HepG2 (cell line): ENCODE data around the gene PPP1R13L. TPM values are rescaled to one million over a fixed set of nuclear protein-coding genes. Genes with fewer than 3 reads are reported as not detected.
A peak's percentile ranks its signal among the peaks of the same experiment; 100 is the strongest.

Experiments
- AGO2 ChIP-seq: fragments of 200-400 bp; formaldehyde crosslinking; optimal IDR thresholded peaks from 2 replicates; pipeline ENCODE3; 2017; ENCODE audit warnings: mild to moderate bottlenecking, low read depth, low read length, moderate library complexity
- ATF6 ChIP-seq: sonication (generic); formaldehyde crosslinking; conservative IDR thresholded peaks from 2 replicates; pipeline ENCODE4 v1.4.0; 2020; ENCODE audit warnings: missing genetic modification reagents
- ATM ChIP-seq: fragments of 450-650 bp; IDR thresholded peaks from 2 replicates; pipeline ENCODE4 v1.7.1; 2017; ENCODE audit warnings: mild to moderate bottlenecking, borderline replicate concordance
- EED ChIP-seq: sonication (generic); formaldehyde crosslinking; IDR thresholded peaks from 2 replicates; pipeline ENCODE4 v1.5.0; 2020; ENCODE audit warnings: mild to moderate bottlenecking, missing genetic modification reagents
- HNF4A ChIP-seq: sonication (generic); formaldehyde crosslinking; IDR thresholded peaks from 2 replicates; pipeline ENCODE4 v1.4.0; 2020; ENCODE audit warnings: missing genetic modification reagents
- KDM6A ChIP-seq: IDR thresholded peaks from 2 replicates; pipeline ENCODE4 v1.6.1; 2016; ENCODE audit warnings: low read depth
- MNT ChIP-seq: fragments of 450-650 bp; IDR thresholded peaks from 2 replicates; pipeline ENCODE4 v1.6.1; 2016
- MXD4 ChIP-seq: IDR thresholded peaks from 2 replicates; pipeline ENCODE4 v1.6.1; 2016; ENCODE audit warnings: mild to moderate bottlenecking, missing biosample characterization, missing genetic modification reagents
- MYC ChIP-seq: sonication (generic); formaldehyde crosslinking; IDR thresholded peaks from 2 replicates; pipeline ENCODE4 v1.9.0; 2021; ENCODE audit warnings: missing genetic modification reagents, borderline replicate concordance
- SAP130 ChIP-seq: IDR thresholded peaks from 2 replicates; pipeline ENCODE4 v1.6.1; 2016; ENCODE audit warnings: low read depth
- TBL1XR1 ChIP-seq: fragments of 150-350 bp; IDR thresholded peaks from 2 replicates; pipeline ENCODE4 v1.6.1; 2014; ENCODE audit warnings: borderline replicate concordance, low read length; ENCODE audit not compliant: partially characterized antibody
- WIZ ChIP-seq: sonication (generic); formaldehyde crosslinking; IDR thresholded peaks from 2 replicates; pipeline ENCODE4 v1.5.1; 2020; ENCODE audit warnings: mild to moderate bottlenecking, missing genetic modification reagents
- ZBTB39 ChIP-seq: sonication (generic); formaldehyde crosslinking; IDR thresholded peaks from 2 replicates; pipeline ENCODE4 v1.5.0; 2020; ENCODE audit warnings: missing genetic modification reagents
- ZFP37 ChIP-seq: sonication (generic); formaldehyde crosslinking; IDR thresholded peaks from 2 replicates; pipeline ENCODE4 v1.4.0; 2020; ENCODE audit warnings: missing genetic modification reagents, borderline replicate concordance
- ZNF251 ChIP-seq: sonication (generic); formaldehyde crosslinking; IDR thresholded peaks from 2 replicates; pipeline ENCODE4 v1.9.0; 2021; ENCODE audit warnings: mild to moderate bottlenecking, missing genetic modification reagents
- ZNF30 ChIP-seq: sonication (generic); formaldehyde crosslinking; IDR thresholded peaks from 2 replicates; pipeline ENCODE4 v1.5.0; 2020; ENCODE audit warnings: mild to moderate bottlenecking, missing genetic modification reagents
- ZNF543 ChIP-seq: sonication (generic); formaldehyde crosslinking; IDR thresholded peaks from 2 replicates; pipeline ENCODE4 v1.4.0; 2020; ENCODE audit warnings: mild to moderate bottlenecking, missing genetic modification reagents
- ZNF644 ChIP-seq: IDR thresholded peaks from 2 replicates; pipeline ENCODE4 v1.6.1; 2016; ENCODE audit warnings: low read depth
- ZNF772 ChIP-seq: sonication (generic); formaldehyde crosslinking; IDR thresholded peaks from 2 replicates; pipeline ENCODE4 v1.5.0; 2020; ENCODE audit warnings: mild to moderate bottlenecking, missing genetic modification reagents
- polyA plus RNA-seq, 8 experiments: library from polyadenylated mRNA; depleted of rRNA in 3 of 8; stranded (reverse) in 7 of 8; unstranded in 1 of 8; fragments of >200 nt; fragmentation: Illumina TruSeq in 4 of 8; extraction: Trizol in 4 of 8; gene quantifications; 2 replicates each; pipeline versions ENCODE4 v1.2.1 to v1.2.3, GENCODE V29; 2011 to 2016; ENCODE audit warnings: low read depth in 4 of 8, missing spikeins in 1 of 8, mixed read lengths in 1 of 8; ENCODE audit not compliant: insufficient read depth in 1 of 8
- total RNA-seq, 5 experiments: library from RNA; depleted of rRNA; stranded (reverse); fragments of >200 nt; fragmentation: Illumina TruSeq; extraction: Trizol; gene quantifications; 2 replicates each; pipeline ENCODE4 v1.2.3, GENCODE V29; 2016; ENCODE audit warnings: low read depth in 1 of 5
- TF ChIP-seq, protein P1 (sequence below): sonication (generic); formaldehyde crosslinking; IDR thresholded peaks from 2 replicates; pipeline ENCODE4 v1.4.0; 2020; ENCODE audit warnings: missing genetic modification reagents, borderline replicate concordance

The PPP1R13L gene
- total and polyA plus RNA-seq, 2 of the 13 experiments (the other 11 are each of a cell fraction or from before 2014, with no cell fraction given): 1.3 to 6.6 TPM

GRCh38 chr19:45406226-45407090 is 1.6 kb upstream of the PPP1R13L start, which contains the start of gene POLR1G (continued):
- TF ChIP-seq ZFP37 (CRISPR knock-in tag) (no peak), KDM6A (CRISPR knock-in tag) (no peak), ZBTB39 (CRISPR knock-in tag) (0 out of 2 replicates have a peak, but pooled peaks have one; percentile 60), ATM (no peak), MXD4 (CRISPR knock-in tag) (peak; percentile 99), ZNF251 (0 out of 2 replicates have a peak, but pooled peaks have one; percentile 50), ZNF772 (peak; percentile 77), HNF4A (CRISPR knock-in tag) (no peak), MNT (peak; percentile 87), TBL1XR1 (peak; percentile 22), EED (CRISPR knock-in tag) (no peak), ZNF543 (CRISPR knock-in tag) (peak; percentile 43; the same call in 1 of the 2 replicates), ATF6 (CRISPR knock-in tag) (no peak), AGO2 (peak; percentile 68), WIZ (CRISPR knock-in tag) (no peak), ZNF644 (CRISPR knock-in tag) (no peak), SAP130 (CRISPR knock-in tag) (peak; percentile 99), MYC (CRISPR knock-in tag) (peak; percentile 97), ZNF30 (CRISPR knock-in tag) (0 out of 2 replicates have a peak, but pooled peaks have one; percentile 42)
- TF ChIP-seq, protein P1, sequence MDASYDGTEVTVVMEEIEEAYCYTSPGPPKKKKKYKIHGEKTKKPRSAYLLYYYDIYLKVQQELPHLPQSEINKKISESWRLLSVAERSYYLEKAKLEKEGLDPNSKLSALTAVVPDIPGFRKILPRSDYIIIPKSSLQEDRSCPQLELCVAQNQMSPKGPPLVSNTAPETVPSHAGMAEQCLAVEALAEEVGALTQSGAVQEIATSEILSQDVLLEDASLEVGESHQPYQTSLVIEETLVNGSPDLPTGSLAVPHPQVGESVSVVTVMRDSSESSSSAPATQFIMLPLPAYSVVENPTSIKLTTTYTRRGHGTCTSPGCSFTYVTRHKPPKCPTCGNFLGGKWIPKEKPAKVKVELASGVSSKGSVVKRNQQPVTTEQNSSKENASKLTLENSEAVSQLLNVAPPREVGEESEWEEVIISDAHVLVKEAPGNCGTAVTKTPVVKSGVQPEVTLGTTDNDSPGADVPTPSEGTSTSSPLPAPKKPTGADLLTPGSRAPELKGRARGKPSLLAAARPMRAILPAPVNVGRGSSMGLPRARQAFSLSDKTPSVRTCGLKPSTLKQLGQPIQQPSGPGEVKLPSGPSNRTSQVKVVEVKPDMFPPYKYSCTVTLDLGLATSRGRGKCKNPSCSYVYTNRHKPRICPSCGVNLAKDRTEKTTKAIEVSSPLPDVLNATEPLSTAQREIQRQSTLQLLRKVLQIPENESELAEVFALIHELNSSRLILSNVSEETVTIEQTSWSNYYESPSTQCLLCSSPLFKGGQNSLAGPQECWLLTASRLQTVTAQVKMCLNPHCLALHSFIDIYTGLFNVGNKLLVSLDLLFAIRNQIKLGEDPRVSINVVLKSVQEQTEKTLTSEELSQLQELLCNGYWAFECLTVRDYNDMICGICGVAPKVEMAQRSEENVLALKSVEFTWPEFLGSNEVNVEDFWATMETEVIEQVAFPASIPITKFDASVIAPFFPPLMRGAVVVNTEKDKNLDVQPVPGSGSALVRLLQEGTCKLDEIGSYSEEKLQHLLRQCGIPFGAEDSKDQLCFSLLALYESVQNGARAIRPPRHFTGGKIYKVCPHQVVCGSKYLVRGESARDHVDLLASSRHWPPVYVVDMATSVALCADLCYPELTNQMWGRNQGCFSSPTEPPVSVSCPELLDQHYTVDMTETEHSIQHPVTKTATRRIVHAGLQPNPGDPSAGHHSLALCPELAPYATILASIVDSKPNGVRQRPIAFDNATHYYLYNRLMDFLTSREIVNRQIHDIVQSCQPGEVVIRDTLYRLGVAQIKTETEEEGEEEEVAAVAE (CRISPR knock-in tag): peak; percentile 41; the same call in 1 of the 2 replicates
